Endothelial cell of umbilical vein (primary cell): ENCODE results near the gene OST4. TPM values are rescaled to one million over a fixed set of nuclear protein-coding genes. Genes with fewer than 3 reads are reported as not detected.
A peak's percentile ranks its signal among the peaks of the same experiment; 100 is the strongest.

Experiments used
- BruUV-seq: library from RNA; stranded (reverse); fragments of 400-500 nt; replicated peaks from 2 replicates; lab custom pipeline; 2021; lab: Mats Ljungman, UMichigan
- CTCF ChIA-PET: fragments of 300-600, 350-600 bp; sonication (Branson Sonifier 250); formaldehyde crosslinking; loops from one replicate; lab custom pipeline; 2021; ENCODE audit warnings: antibody characterized with exemption, inconsistent platforms; lab: Charles Lee
- POLR2A ChIA-PET: fragments of 300-600, 350-600 bp; sonication (Branson Sonifier 250); formaldehyde crosslinking; loops from one replicate; lab custom pipeline; 2021; ENCODE audit warnings: antibody characterized with exemption, inconsistent platforms; lab: Charles Lee
- DNase-seq: peaks from one replicate; pipeline ENCODE4 v3.0.0-alpha.2; 2011; ENCODE audit warnings: low read depth, low spot score
- FAIRE-seq: peaks from 2 replicates; lab custom pipeline; 2011; peaks lifted over from hg19 to GRCh38; lab: Jason Lieb, UNC
- H2AFZ ChIP-seq: 2 replicates; pipeline ENCODE4 v1.6.0; 2012; ENCODE audit warnings: low read depth, low read length, control low read depth, inconsistent platforms
- H3K27ac ChIP-seq: 2 replicates; pipeline ENCODE4 v1.5.1; 2011; ENCODE audit warnings: low read depth, mild to moderate bottlenecking, control low read depth, low read length, moderate library complexity; ENCODE audit not compliant: insufficient read depth
- H3K27me3 ChIP-seq, 2 experiments: 2 replicates each; pipeline versions ENCODE4 v1.6.0 to v1.6.1; 2011; ENCODE audit warnings: low read length in 2 of 2, mixed read lengths in 1 of 2; ENCODE audit not compliant: control insufficient read depth in 2 of 2, insufficient read depth in 2 of 2
- H3K36me3 ChIP-seq, 2 experiments: 2 replicates in 1 of 2; 3 replicates in 1 of 2; pipeline ENCODE4 v1.5.1; 2011; ENCODE audit warnings: low read length in 2 of 2, mild to moderate bottlenecking in 1 of 2, moderate library complexity in 1 of 2; ENCODE audit not compliant: control insufficient read depth in 2 of 2, insufficient read depth in 2 of 2; ENCODE audit errors: extremely low read depth in 1 of 2
- H3K4me1 ChIP-seq: 3 replicates; pipeline ENCODE4 v1.5.1; 2011; ENCODE audit warnings: mild to moderate bottlenecking, low read length; ENCODE audit not compliant: control insufficient read depth, insufficient read depth; ENCODE audit errors: extremely low read depth
- H3K4me2 ChIP-seq: 2 replicates; pipeline ENCODE4 v1.6.1; 2011; ENCODE audit warnings: low read length, control low read depth, mixed read lengths; ENCODE audit not compliant: insufficient read depth
- H3K4me3 ChIP-seq, 3 experiments: fragments of 200-600 bp in 1 of 3; sonication (generic), shearing (Covaris generic) in 1 of 3; replicated peaks in 1 of 3; 2 replicates each; pipeline ENCODE4 v1.5.1; 2011 to 2016; ENCODE audit warnings: control low read depth in 3 of 3, low read length in 3 of 3, mild to moderate bottlenecking in 2 of 3, inconsistent platforms in 1 of 3, low read depth in 1 of 3, moderate library complexity in 1 of 3; ENCODE audit not compliant: insufficient read depth in 1 of 3
- H3K79me2 ChIP-seq: 2 replicates; pipeline ENCODE4 v1.6.0; 2012; ENCODE audit warnings: low read length, inconsistent platforms; ENCODE audit not compliant: control insufficient read depth, insufficient read depth
- H3K9ac ChIP-seq: replicated peaks from 2 replicates; pipeline ENCODE3; 2011; ENCODE audit warnings: low read length, control low read depth; ENCODE audit not compliant: insufficient read depth; ENCODE audit errors: extremely low read depth
- H3K9me1 ChIP-seq: replicated peaks from 3 replicates; pipeline ENCODE4 v1.6.0; 2011; ENCODE audit warnings: mild to moderate bottlenecking, low read length; ENCODE audit not compliant: control insufficient read depth, insufficient read depth; ENCODE audit errors: extremely low read depth
- H3K9me3 ChIP-seq: replicated peaks from 2 replicates; pipeline ENCODE4 v1.5.1; 2012; ENCODE audit warnings: low read length, inconsistent platforms; ENCODE audit not compliant: control insufficient read depth, insufficient read depth
- H4K20me1 ChIP-seq: replicated peaks from 2 replicates; pipeline ENCODE3; 2011; ENCODE audit warnings: mild to moderate bottlenecking, low read length; ENCODE audit not compliant: control insufficient read depth, insufficient read depth; ENCODE audit errors: extremely low read depth
- EZH2 ChIP-seq: IDR thresholded peaks from 2 replicates; pipeline ENCODE4 v1.6.1; 2012; ENCODE audit warnings: borderline replicate concordance, low read depth, mild to moderate bottlenecking, moderate library complexity, low read length, inconsistent platforms; ENCODE audit not compliant: severe bottlenecking
- FOS ChIP-seq: IDR thresholded peaks from 2 replicates; pipeline ENCODE4 v1.6.1; 2011; ENCODE audit warnings: mild to moderate bottlenecking, low read length, moderate library complexity, borderline replicate concordance; ENCODE audit not compliant: insufficient read depth
- GATA2 ChIP-seq: IDR thresholded peaks from 2 replicates; pipeline ENCODE4 v1.7.0; 2011; ENCODE audit warnings: low read depth, mild to moderate bottlenecking, moderate library complexity, mixed read lengths, low read length; ENCODE audit not compliant: insufficient read length, insufficient read depth
- MAX ChIP-seq: IDR thresholded peaks from 2 replicates; pipeline ENCODE4 v1.6.1; 2011; ENCODE audit not compliant: insufficient read depth, insufficient read length
- MYC ChIP-seq: IDR thresholded peaks from one replicate; pipeline ENCODE4 v1.6.1; 2011; ENCODE audit warnings: mild to moderate bottlenecking, low read depth, low read length
- POLR2A ChIP-seq: IDR thresholded peaks from 2 replicates; pipeline ENCODE4 v1.6.1; 2012; ENCODE audit warnings: low read depth, mild to moderate bottlenecking, control low read depth, low read length
- dilution Hi-C: fragments of 300-500 bp; cut with MboI; formaldehyde crosslinking; loops from one replicate; pipeline ENCODE4 v1.15.0; 2019; ENCODE audit warnings: low sequenced_read_pairs; ENCODE audit not compliant: extremely low pct_ligation_motif_present
- intact Hi-C: fragments of 100-400 bp; cut with micrococcal nuclease; formaldehyde crosslinking; loops from one replicate; pipeline ENCODE4 v1.10.0; 2022
- polyA plus RNA-seq, 4 experiments: library from polyadenylated mRNA; depleted of rRNA in 3 of 4; stranded (reverse) in 3 of 4; unstranded in 1 of 4; fragments of >200 nt; gene quantifications; 2 replicates each; pipeline versions ENCODE4 v1.2.1 to v1.2.3, GENCODE V29; 2011 to 2012; ENCODE audit warnings: missing spikeins in 1 of 4
- total RNA-seq: library from RNA; stranded (reverse); gene quantifications from 2 replicates; pipeline ENCODE4 v1.2.3, GENCODE V29; 2021

The OST4 gene
- total and polyA plus RNA-seq, 2 donors (not counting 3 experiments of a cell fraction or from before 2014, with no cell fraction given) = 415 to 1,189 TPM

GRCh38 chr2:27078267-27079194 is 7.1 kb upstream of the OST4 start, which contains the start of gene EMILIN1:
TSS of gene EMILIN1 (plus strand) at chr2:27078615. CDS start at chr2:27079066, 451 bp downstream.
- no peaks in the 10 kb centered on the region for H3K36me3 ChIP-seq
- H3K4me3 ChIP-seq = peak within 1 kb of the TSS in 1 of 3 experiments; percentile 28
- ChIA-PET POLR2A (no interaction called here), CTCF (no interaction called here)
- no peaks in the 10 kb centered on the region for H4K20me1 ChIP-seq
- no peaks in the 10 kb centered on the region for H3K9me3 ChIP-seq
- no peak for FAIRE-seq
- peak within 1 kb of the TSS; percentile 60 for H2AFZ ChIP-seq
- H3K9ac ChIP-seq = no peak within 1 kb of the TSS
- H3K27me3 ChIP-seq = no peaks in the 10 kb centered on the region
- H3K4me2 ChIP-seq = no peak within 1 kb of the TSS
- intact Hi-C loops = no loop called here
- H3K79me2 ChIP-seq = no peaks in the 10 kb centered on the region
- dilution Hi-C loops = no loop called here
- H3K27ac ChIP-seq = no peak within 1 kb of the TSS
- DNase-seq = peak; percentile 51
- no TSS peak for BruUV-seq
- no peaks in the 10 kb centered on the region for H3K9me1 ChIP-seq
- H3K4me1 ChIP-seq = peaks cover 8% of the 10 kb centered on the region
- TF ChIP-seq FOS = no peak

- no peaks in the 10 kb centered on the region for H3K27me3 ChIP-seq
- H3K27ac ChIP-seq = no peak overlapping the region
- H3K4me3 ChIP-seq = no peak overlapping the region
- ChIA-PET POLR2A (no interaction called here), CTCF (interaction anchor here (0.8 to 1.0 kb wide), 2 partner anchors 8 to 116 kb away, joined by 3 to 4 read pairs; no protein-coding TSS in a partner anchor)
- BruUV-seq = no TSS peak
- FAIRE-seq (no peak), DNase-seq (no peak)
- dilution Hi-C loops = no loop called here
- no peaks in the 10 kb centered on the region for H4K20me1 ChIP-seq
- H3K9ac ChIP-seq = no peak overlapping the region
- H3K9me1 ChIP-seq = no peaks in the 10 kb centered on the region
- H3K9me3 ChIP-seq = no peaks in the 10 kb centered on the region
- intact Hi-C loops = no loop called here
- no peak overlapping the region for H2AFZ ChIP-seq
- peaks cover 10% of the 10 kb centered on the region for H3K4me1 ChIP-seq
- H3K4me2 ChIP-seq = no peak overlapping the region
- no peaks in the 10 kb centered on the region for H3K36me3 ChIP-seq
- H3K79me2 ChIP-seq = no peaks in the 10 kb centered on the region
- TF ChIP-seq POLR2A = no peak
- no peak for TF ChIP-seq MAX
- TF ChIP-seq EZH2 = no peak
- TF ChIP-seq GATA2 = no peak
- no peak for TF ChIP-seq MYC
- no peak for TF ChIP-seq FOS
Measured at GRCh38 chr2:27077231-27077630, 5.8 kb upstream of the OST4 start.
